ENCODE results near the gene DACT3.

DACT3 gene

DNA sequence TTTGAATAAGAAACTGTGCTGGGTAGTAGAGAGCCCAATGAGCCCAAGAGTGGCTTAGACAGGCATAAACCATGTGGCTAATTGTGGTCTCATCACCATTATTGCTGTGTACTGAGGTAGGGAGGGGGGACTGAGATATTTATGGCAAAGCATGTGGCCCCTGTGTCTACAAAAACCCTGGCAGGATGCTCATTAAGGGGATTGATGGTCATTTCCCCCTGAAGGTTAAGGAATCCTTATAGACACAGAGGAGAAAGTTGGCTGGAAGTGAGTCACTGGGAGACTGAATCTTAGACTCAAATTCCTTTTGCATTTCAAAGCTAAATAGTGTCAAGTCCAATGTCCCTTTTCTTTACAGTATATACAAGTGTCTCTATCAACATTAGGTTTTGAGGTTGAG lies 9.8 kb upstream of the DACT3 start:
- DNase-seq (ENCODE audit: low read depth in 4 of 4, low spot score in 1 of 4) = no peak

DNA sequence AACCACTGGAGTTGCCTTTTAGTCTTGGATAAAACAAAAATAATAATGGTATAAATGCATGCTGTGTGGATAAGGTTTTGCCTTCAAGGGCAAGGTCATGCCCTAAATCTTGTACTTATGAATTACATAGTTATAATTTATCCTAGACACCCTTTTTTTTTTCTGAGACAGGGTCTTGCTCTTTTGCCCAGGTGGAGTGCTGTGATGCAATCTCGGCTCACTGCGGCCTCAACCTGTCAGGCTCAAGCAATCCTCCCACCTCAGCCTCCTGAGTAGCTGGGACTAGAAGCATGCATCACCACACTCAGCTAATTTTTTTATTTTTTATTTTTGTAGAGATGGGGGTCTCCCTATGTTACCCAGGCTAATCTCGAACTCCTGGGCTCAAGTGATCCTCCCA lies 7.7 kb upstream of the DACT3 start:
- DNase-seq (ENCODE audit: low read depth in 4 of 4, low spot score in 1 of 4) = no peak

DNA sequence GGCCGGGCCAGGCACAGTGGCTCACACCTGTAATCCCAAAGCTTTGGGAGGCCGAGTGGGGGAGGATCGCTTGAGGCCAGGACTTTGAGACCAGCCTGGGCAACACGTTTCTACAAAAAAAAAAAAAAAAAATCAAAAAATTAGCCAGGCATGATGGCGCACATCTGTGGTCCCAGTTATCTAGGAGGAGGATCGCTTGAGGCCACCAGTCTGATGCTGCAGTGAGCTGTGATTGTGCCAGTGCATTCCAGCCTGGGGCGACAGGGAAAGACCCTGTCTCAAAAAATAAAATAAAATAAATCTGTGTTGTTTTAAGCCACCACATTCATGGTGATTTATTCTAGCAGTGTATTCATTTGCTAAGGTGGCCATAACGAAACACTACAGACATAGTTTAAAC lies 4.1 kb upstream of the DACT3 start:
- no peak for DNase-seq (ENCODE audit: low read depth in 4 of 4, low spot score in 1 of 4)

DNA sequence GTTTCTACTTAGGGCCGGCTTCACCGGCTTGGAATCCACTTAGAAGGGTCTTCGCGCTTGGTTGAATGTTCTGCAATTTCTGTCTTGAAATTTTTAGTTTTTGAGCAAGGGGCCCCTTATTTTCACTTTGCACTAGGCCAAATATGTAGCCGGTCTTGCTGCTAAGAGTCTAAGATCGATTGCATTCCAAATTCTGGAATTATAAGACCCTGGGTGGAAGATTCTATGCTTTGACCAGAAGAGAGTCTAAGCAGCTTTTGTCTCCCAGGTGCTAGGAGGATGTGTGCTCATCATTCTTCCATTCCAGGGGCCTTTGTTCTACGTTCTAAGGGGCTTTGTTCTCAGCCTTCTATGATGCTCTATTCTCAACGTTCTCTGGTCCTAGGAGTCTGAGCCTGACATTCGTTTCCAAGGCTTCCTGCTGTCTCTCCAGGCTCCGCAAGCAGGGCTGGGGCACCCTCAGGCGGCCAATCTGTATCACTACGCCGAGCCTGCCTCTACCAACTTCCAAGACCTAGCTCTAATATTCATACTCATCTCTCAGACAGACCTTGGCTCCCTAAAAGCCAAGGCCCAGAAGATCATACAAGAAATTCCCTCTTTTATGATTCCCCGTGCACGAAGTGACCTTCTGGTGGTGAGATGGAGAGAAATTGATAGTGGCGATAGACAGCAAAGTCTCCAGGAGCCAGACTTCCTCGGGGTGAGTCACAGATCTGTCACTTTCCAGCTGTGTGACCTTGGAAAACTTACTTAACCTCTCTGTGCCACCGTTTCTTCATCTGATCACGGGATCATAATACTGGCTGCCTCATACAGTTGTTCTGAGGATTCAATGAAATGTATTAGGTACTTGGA lies 982 bp upstream of the DACT3 start:
- peak in 3 of 4 experiments; percentile 38 to 68 (median 55) for DNase-seq (ENCODE audit: low read depth in 4 of 4, low spot score in 1 of 4)

DNA sequence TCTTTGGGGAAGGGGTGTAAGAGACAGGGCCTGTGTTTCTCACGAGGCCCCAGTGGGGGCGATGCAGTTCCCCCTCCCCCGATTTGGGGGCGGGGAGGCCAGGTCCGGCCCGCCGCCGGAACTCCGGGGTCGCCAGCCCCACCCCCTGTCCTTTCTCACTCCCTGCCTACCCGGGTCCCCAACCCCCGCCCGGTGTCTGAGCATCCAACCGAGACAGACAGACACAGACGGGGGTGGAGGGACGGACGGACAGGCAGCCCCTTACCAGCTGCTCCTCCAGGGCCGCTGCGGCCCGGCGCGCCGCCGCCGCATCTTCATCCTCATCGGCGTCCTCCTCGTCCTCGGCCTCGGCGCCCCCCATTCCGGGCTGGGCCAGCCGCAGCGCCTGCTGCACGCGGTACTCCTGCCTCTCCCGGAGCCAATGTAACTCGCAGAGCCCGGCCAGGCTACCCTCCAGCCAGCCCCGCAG lies 397 bp downstream of the DACT3 start:
- DNase-seq (ENCODE audit: low read depth in 4 of 4, low spot score in 1 of 4) = no peak

DNA sequence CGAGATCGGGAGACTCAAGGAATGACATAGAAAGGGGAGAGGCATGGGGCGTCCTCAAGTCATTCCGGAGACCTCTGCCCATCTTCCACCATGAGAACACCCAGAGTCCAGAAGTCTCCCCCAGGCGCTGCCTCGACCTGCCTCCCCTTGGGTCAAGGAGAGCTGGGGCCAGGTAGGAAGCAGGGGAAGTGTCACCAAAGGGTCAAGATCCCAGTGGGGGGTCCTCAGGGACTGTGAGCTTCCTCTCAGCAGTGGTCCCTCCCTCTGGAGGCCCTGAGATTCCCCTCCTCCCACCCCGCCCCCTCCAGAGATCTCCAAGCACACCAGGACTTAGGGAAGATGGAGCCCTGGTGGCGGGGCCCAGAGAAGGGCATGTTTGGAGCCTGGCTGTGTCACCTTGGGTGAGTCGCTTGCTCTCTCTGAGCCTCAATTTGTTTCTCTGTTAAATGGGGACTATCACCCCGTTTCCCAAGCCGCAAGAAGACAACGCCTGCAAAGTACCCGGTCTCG lies 919 bp downstream of the DACT3 start:
- no peak for DNase-seq (ENCODE audit: low read depth in 4 of 4, low spot score in 1 of 4)

DNA sequence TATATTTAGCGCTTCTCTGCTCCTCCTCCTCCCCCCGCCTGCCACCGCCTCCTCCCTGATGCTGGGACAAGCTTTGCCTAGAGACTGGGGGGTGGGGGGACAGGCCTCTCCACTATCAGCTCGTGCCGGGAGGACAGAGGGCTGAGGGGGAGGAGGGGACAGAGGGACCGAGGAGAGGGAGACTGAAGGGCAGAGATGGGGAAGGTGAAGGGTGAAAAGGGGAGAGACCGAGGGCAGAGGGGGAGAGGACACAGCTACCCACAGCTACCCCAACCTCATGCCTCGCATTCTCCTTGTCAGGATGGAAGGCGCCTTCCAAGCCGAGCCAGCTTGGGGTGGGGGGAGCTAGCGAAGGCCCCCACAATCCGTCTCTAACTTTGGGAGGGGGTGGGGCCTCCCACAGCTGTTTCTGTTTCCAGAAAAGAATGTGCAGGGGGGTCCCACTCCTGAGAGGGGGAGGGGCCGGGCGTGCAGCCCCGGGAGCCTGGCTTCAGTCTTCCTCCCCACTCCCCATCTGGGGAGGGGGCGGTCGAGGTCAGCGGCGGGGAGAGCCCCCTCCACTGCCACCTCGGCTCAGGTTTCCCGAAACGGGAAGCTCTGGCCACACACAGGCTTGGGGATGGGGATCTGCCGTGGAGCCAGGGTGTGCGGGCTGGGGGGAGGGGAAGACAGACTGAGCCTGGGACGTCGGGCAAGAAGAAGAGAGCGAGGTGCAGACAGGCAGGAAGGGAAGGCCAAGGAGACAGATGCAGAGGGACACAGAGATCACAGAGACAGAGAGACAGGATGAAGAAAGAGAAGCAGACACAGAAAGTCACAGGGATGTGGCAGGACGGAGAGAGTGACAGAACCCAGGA lies 1.6 kb downstream of the DACT3 start:
- no peak for DNase-seq (ENCODE audit: low read depth in 4 of 4, low spot score in 1 of 4)

DNA sequence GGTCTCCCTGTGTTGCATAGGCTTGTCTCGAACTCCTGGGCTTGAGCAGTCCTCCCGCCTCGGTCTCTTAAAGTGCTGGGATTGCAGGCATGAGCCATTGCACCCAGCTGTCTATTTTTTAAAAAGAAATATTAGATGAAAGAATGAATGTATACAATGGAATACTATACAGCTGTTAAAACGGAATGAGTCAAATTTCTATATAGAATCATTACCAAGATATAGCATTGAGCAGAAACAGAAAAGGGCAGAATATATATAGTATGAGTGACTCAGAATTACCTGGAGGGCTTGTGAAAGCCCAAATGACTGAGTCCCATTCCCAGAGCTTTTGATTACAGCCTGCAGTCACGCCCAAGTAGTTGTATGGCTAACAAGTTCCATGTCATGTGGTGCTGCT lies 4.4 kb downstream of the DACT3 start:
- no peak for DNase-seq (ENCODE audit: low read depth in 4 of 4, low spot score in 1 of 4)

DNA sequence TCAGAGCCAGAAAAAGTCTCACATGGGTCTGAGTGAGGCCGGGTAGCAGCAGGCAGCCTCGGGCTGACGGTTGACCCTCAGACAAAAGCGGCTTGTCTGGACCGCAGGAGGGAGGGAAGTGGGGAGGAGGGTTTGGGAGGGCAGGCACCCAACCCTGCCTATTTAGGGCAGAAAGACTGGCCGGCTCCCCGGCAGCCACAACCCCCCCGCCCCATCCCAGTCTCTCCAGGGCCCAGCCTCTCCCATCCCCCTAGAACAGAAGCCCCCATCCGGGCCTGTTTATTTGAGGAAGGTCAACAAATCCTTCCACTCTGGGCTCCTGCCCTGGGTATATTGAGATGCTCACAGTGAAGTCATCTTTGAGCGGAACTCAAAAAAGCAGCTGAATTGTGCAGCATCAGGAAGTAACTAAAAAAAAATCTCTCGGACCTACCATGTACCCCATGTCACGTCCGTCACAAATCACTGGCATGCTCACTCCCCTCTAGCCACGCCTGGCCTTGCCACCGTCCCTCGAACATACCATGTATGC lies 6.3 kb downstream of the DACT3 start:
- no peak for DNase-seq (ENCODE audit: low read depth in 4 of 4, low spot score in 1 of 4)

DNA sequence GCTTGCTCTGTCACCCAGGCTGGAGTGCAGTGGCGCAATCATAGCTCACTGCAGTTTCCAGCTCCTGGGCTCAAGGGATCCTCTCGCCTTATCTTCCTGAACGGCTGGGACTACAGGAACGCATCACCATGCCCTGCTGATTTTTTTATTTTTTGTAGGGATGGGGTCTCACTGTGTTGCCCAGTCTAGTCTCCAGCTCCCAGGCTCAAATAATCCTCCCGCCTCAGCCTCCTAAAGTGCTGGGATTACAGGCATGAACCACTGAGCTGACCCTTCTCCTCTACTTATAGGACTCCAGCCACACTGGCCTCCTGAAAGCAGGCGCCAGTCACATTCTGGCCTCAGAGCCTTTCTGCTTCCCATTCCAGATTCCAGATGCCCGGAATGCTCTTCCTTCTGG lies 10.5 kb downstream of the DACT3 start:
- DNase-seq (ENCODE audit: low read depth in 4 of 4, low spot score in 1 of 4) = no peak

DNA sequence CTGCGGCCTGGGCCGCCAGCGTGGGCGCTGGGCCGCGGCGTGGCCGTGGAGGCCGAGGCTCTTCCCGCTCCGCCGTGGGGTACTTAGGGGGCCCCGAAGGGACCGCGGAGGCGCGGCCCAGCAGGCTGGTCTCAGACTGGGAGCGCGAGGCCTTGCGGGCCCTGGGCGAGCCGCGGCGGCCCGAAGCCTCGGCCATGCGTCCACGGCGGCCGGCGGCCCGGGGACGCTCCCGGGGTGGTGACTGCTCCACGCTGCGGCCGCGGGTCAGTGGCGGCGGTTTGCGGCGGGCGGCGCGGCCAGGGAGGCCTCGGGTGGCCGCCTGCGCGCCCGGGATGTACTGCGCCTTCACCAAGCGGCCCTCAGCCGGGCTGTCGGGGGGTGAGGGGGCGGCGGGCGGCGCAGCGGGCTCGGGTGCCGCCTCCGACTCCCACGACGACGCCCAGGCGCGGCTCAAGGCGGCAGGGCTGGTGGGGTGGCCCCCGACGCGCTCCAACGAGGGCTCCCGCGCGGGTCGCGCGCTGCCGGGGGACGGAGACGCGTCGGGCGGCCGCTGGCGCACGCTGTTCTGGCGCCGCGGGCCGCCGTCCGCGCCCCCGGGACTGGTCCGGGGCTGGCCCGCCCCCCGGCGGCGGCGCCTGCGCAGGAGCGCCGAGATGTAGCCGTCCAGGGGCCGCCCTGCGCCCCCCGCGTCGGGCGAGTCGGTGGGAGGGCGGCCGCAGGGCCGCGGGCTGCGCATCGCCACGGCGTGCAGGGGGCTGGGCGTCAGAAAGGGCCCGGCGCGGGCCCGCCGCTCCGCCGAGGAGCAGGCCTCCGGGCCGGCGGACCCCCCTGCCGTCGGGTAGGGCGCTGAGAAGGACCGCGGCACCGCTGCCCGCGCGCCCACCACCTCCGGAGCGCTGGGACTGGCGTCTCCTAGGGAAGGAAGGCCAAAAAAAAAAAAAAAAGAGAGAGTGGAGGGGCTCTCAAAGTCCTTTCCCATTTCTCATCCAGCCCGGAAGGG lies 11.7 kb downstream of the DACT3 start:
- DNase-seq (ENCODE audit: low read depth in 4 of 4, low spot score in 1 of 4) = no peak

DNA sequence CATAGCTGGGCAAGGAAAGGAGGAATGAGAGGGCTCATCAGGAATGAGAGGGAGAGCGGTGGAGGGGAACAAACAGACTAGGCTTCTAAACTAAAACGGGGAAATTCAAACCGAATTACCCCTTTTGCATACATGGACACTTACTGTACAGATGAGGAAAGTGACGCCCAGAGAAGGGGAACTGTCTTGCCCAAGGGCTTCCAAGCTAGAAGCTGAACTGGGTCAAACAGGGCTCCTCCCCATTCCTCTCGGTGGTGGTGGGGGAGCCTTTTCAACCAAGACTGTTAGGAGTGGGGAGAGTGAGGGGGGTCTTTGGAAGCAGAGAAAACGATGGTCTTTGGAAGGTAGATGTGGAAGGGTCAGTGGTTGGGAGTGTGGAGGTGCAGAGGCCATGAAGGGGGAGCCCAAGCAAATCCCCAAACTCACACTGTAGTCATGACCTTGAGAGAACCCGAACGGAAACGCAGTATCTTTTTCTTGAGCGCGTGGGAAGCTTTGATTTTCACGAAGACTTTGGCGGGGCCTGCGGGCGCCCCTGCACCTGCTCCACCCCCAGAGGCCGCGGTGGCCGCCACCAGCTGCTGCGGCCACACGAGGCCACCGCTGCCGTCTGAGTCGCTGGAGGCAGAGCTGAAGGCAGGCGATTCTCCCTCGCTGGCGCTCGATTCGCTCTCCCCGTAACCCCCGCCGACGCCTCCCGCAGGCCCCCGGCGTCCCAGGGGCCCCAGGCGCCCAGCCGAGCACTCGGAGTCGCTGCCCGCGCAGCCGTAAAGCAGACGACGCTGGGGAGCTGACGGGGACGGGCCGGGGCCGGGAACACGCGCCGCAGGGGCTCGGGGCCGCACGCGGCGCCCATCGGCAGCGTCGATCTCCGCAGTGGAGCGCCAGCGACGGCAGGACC lies 12.7 kb downstream of the DACT3 start:
- DNase-seq (ENCODE audit: low read depth in 4 of 4, low spot score in 1 of 4) = no peak

DNA sequence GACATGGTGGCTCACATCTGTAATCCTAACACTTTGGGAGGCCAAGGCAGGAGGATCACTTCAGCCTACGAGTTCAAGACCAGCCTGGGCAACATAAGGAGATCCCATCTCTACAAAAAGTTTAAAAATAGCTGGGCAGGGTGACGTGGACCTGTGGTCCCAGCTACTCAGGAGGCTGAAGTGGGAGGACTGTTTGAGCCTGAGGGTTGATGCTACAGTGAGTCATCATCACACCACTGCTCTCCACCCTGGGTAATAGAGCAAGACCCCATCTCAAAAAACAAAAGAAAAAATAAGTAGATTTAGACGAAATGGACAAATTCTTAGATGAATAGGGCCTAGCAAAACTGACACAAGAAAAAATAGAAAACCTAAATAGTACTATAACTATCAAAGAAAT lies 14.6 kb downstream of the DACT3 start:
- no peak for DNase-seq (ENCODE audit: low read depth in 4 of 4, low spot score in 1 of 4)

DNA sequence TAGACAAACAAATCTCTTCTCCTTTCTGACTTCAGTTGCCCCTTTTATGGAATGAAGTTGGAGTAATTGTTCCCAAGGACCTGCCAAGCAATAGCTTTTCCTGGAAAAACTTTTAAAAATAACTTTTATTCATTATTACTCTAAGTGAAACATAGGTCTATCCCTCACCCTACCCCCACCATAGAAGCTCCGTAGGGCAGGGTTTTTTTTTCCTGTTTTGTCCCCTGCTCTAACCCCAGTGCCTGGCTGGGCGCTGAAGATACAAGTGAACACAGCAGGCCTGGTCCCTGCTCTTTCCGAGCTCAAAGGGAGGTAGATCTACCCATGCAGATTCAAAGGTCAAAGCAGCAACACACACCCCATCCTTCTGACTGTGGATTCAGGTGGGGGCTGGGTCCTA lies 16.3 kb downstream of the DACT3 start:
- no peak for DNase-seq (ENCODE audit: low read depth in 4 of 4, low spot score in 1 of 4)

DNA sequence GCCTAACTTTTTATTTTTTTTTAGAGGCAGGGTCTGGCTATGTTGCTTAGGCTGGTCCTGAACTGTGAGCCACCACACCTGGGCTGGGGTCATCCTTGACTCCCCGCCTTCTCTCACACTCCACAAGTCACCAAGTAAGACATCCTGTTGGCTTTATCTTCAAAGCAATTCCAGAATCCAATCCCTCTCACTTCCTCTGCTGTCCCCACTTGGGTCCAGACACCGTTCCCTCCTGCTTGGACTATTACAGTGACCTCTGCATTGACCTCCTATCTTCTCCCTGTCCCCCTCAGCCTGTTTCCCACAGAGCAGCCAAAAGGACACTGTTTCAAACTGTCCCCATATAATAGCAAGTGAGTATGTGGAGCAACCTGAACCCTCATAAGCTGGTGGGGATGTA lies 20.3 kb downstream of the DACT3 start:
- no peak for DNase-seq (ENCODE audit: low read depth in 4 of 4, low spot score in 1 of 4)

DNA sequence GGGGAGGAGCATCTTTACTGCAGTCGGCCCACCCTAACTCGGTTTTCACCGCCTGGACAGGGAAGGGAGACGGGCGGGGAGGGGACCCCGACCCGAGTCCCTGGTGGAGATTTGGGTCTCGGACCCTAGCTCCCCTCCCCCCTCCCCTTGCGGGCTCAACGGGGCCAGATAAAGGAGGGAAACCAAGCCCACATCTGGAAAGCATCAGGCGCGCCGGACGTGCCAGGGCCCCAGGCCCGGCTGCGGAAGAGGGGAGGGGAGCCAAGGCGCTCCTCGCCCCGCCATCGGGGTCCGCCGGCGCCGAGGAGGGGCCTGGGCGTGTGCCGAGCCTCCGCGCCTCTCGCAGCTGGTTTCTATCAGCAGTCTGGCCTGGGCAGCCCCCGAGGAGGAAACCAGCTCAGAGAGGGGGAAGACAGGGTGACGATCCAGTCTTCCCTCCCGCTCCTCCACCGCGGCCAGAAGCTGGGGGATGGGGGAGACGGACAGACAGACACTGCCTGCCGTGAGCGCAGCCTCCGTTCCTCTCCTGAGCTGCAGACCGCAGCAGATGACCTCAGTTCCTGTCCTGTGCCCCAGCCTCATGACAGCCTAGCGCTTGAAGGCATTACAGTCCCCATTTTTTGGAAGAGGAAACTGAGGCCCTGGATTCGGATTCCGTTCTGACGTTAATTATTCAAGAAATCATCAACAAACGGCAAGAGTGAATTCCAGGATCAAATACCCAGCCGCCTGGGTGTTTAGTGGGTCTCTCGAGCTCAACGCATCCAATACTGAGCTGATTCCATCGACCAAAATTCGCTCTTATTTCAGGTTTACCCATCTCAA lies 21.4 kb downstream of the DACT3 start:
- no peak for DNase-seq (ENCODE audit: low read depth in 4 of 4, low spot score in 1 of 4)

DNA sequence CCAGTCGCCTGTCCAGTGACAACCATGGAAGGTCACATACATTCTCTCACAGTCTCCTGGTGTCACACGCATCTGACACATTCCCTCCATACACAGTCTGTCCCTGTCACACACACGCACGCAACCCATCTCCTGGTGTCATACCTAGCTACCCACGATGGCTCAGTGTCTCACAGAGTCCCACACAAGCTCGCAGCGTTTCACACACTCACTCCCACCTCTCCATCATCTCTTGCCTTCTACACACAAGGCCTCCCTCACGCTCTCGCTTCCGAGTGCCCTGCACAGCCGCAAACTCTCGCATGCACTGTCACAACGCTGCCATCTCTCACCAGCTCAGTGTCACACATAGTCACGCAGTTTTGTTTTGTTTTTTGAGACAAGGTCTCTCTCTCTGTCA lies 23.8 kb downstream of the DACT3 start:
- DNase-seq (ENCODE audit: low read depth in 4 of 4, low spot score in 1 of 4) = no peak

DNA sequence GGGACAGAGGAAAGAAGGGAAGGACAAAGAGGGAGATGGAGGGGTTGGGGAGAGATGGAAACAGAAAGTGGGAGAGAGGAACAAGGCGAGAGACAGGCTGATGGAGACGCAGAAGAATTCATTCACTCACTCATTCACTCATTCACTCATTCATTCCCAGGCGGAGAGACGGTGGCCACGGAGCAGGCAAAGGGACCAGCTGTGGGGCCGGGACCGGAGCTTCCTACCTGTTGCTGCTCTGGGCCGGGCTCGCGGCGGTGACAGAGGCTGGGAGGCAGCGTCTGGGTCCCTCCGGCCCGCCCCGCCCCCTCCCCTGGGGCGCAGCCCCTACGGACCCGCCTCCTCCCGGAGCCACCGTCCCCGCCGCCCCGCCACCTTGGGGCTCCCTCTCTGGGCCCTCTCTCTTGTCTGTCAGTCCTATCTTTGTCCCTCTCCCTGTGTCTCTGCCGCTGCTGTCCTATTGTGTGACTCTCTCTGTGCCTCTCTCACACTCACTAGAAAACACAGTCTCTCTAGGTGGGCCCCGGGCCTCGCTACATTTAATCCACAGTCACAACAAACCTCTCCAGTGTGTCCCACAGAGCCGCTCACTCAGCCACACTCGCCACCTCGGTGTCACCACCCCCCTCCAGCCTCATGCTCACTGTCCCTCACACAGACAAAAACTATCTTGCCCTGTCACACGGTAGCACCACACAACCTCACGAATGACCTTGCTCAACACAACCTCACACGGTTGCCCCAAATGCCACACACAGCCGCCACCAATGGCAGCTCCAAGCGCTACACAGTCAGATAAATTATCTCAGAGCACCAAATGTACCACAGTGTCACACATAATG lies 24.8 kb downstream of the DACT3 start, which contains the start of gene GNG8:
Gene GNG8 (minus strand): TSS at position 283 of the 842 bp plus-strand sequence. CDS start 1,520 bp downstream, outside the sequence.
- DNase-seq (ENCODE audit: low read depth in 4 of 4, low spot score in 1 of 4) = no peak

Measured in stimulated activated CD4-positive, alpha-beta T cell treated with anti-CD3 and anti-CD28 coated beads, Interleukin-1b, Interleukin-23, amount 100 ng/mL, for 24 hours (primary cell).